SU-DHL-6 (cell line): Measurements from ENCODE around the gene ATP5F1E.

ENCODE experiments used
- H2AFZ ChIP-seq: fragments of 200-600 bp; sonication (generic); 2 replicates; pipeline ENCODE4 v1.6.1; 2014; ENCODE audit warnings: low read depth, mild to moderate bottlenecking, moderate library complexity, mixed read lengths, antibody characterized with exemption, low read length; ENCODE audit not compliant: severe bottlenecking
- H3F3A ChIP-seq: fragments of 200-600 bp; shearing (Covaris generic); 2 replicates; pipeline ENCODE4 v1.6.0; 2016; ENCODE audit warnings: antibody characterized with exemption, mild to moderate bottlenecking; ENCODE audit not compliant: insufficient read depth
- H3K27ac ChIP-seq: fragments of 200-600 bp; sonication (generic); 2 replicates; pipeline ENCODE4 v1.5.1; 2016; ENCODE audit warnings: low read depth, mild to moderate bottlenecking, low read length, moderate library complexity, mixed read lengths
- H3K27me3 ChIP-seq: fragments of 200-600 bp; sonication (generic), shearing (Covaris generic); 2 replicates; pipeline ENCODE4 v1.6.0; 2014; ENCODE audit warnings: mild to moderate bottlenecking, low read length
- H3K36me3 ChIP-seq: fragments of 200-600 bp; sonication (generic); 2 replicates; pipeline ENCODE4 v1.6.1; 2014; ENCODE audit warnings: mild to moderate bottlenecking, low read length, mixed read lengths
- H3K4me2 ChIP-seq: fragments of 300-600, 200-600 bp; shearing (Covaris generic), sonication (generic); 2 replicates; pipeline ENCODE4 v1.6.0; 2014; ENCODE audit warnings: low read length, low read depth, mild to moderate bottlenecking; ENCODE audit not compliant: poor library complexity, severe bottlenecking
- H3K4me3 ChIP-seq: fragments of 200-600 bp; sonication (generic); 2 replicates; pipeline ENCODE4 v1.5.1; 2014; ENCODE audit warnings: antibody characterized with exemption, low read length, mild to moderate bottlenecking, mixed read lengths; ENCODE audit not compliant: insufficient read depth, poor library complexity, severe bottlenecking
- H3K79me2 ChIP-seq: fragments of 200-600 bp; sonication (generic); 2 replicates; pipeline ENCODE4 v1.6.1; 2014; ENCODE audit warnings: mild to moderate bottlenecking, low read length, moderate library complexity; ENCODE audit not compliant: insufficient read depth
- H3K9ac ChIP-seq: fragments of 200-600 bp; sonication (generic); 2 replicates; pipeline ENCODE4 v1.7.0; 2014; ENCODE audit warnings: mild to moderate bottlenecking, low read length
- H3K9me2 ChIP-seq: fragments of 200-600 bp; sonication (generic); replicated peaks from 2 replicates; pipeline ENCODE4 v1.6.1; 2014; ENCODE audit warnings: low read length; ENCODE audit not compliant: insufficient read depth
- H3K9me3 ChIP-seq: fragments of 200-600 bp; sonication (generic); 2 replicates; pipeline ENCODE4 v1.6.1; 2014; ENCODE audit warnings: low read length, mixed read lengths; ENCODE audit not compliant: insufficient read depth
- H4K20me1 ChIP-seq: fragments of 200-600 bp; sonication (generic); 2 replicates; pipeline ENCODE4 v1.6.1; 2014; ENCODE audit warnings: low read depth, mild to moderate bottlenecking, antibody characterized with exemption, low read length, moderate library complexity, mixed read lengths
- EZH2phosphoT487 ChIP-seq: fragments of 200-600 bp; sonication (generic), shearing (Covaris generic); conservative IDR thresholded peaks from 2 replicates; pipeline ENCODE4 v1.6.1; 2018; ENCODE audit warnings: mild to moderate bottlenecking, antibody characterized with exemption, low read length, moderate library complexity, mixed read lengths
- TF ChIP-seq, protein P1 (sequence below): fragments of 200-600 bp; sonication (generic); IDR thresholded peaks from one replicate; pipeline ENCODE4 v1.5.1; 2017; ENCODE audit warnings: antibody characterized with exemption, mild to moderate bottlenecking, low read length, moderate library complexity; ENCODE audit not compliant: insufficient read depth, poor library complexity, severe bottlenecking

The ATP5F1E gene

DNA sequence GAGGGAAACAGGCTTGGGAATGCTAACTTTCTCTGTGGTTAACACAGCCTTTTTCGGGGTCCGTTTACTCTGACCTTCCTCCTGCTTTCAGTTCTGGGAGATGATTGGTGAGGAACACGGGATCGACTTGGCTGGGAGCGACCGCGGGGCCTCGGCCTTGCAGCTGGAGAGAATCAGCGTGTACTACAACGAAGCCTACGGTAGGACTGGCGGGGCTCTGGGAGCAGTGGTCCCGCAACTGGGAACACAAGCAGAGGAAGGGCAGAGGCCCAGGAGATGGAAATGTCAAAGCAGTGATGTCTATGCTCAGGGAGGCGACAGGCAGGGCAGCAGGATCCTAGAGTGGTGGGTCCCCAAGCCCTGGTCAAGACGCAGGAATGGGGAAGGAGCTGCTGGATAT, 9.4 kb downstream of the ATP5F1E start:
- TF ChIP-seq, protein P1, sequence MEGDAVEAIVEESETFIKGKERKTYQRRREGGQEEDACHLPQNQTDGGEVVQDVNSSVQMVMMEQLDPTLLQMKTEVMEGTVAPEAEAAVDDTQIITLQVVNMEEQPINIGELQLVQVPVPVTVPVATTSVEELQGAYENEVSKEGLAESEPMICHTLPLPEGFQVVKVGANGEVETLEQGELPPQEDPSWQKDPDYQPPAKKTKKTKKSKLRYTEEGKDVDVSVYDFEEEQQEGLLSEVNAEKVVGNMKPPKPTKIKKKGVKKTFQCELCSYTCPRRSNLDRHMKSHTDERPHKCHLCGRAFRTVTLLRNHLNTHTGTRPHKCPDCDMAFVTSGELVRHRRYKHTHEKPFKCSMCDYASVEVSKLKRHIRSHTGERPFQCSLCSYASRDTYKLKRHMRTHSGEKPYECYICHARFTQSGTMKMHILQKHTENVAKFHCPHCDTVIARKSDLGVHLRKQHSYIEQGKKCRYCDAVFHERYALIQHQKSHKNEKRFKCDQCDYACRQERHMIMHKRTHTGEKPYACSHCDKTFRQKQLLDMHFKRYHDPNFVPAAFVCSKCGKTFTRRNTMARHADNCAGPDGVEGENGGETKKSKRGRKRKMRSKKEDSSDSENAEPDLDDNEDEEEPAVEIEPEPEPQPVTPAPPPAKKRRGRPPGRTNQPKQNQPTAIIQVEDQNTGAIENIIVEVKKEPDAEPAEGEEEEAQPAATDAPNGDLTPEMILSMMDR: no peak
- TF ChIP-seq EZH2phosphoT487: no peak
- H3K36me3 ChIP-seq: peaks cover 20% of the 10 kb centered on the region; the same call in 1 of the 2 replicates

DNA sequence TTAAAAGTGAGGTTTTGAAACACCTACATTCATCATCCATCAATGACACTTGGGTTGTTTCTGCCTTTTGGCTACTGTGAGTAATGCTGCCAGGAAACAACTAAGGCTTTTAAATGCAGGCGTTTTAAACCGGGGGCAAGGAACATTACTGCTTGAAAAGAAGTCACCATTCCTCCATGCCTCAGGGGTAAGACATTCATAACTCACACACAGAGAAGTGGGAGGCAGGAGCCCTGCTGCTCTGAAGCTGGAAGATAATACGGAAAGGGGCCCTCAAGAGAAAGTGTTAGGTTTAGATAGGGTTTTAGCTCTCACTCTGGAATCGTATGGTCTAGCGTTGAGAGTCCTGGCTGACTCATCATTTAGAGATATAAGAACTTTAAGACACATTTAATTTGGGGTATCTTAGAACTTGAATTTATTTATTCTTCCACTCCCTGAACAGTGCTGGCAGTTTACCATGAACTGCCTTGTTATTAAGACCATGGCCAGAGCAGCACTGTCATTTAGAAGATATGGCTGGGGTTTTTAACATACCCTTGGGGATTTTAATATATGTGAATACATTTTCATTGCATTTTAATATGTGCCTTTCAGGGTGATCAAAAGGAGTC, 11.1 kb downstream of the ATP5F1E start:
- Histone ChIP-seq H3K27ac (no peak overlapping the region), H3K4me3 (no peak overlapping the region), H4K20me1 (0 out of 2 replicates have a peak, but pooled peaks cover 4% of the 10 kb centered on the region), H3F3A (peaks cover 11% of the 10 kb centered on the region), H2AFZ (no peak overlapping the region), H3K79me2 (peaks cover 9% of the 10 kb centered on the region; the same call in 1 of the 2 replicates), H3K4me2 (no peak overlapping the region), H3K9me3 (no peaks in the 10 kb centered on the region), H3K9me2 (no peaks in the 10 kb centered on the region), H3K27me3 (no peaks in the 10 kb centered on the region), H3K36me3 (peaks cover 8% of the 10 kb centered on the region; the same call in 1 of the 2 replicates), H3K9ac (no peak overlapping the region)
- TF ChIP-seq, protein P1: no peak
- TF ChIP-seq EZH2phosphoT487: no peak

More for the DNA sequence above, 9.4 kb downstream of the ATP5F1E start:
- H2AFZ ChIP-seq: no peak overlapping the region
- H3K27ac ChIP-seq: no peak overlapping the region
- H3K9me3 ChIP-seq: no peaks in the 10 kb centered on the region
- H4K20me1 ChIP-seq: peaks cover 11% of the 10 kb centered on the region
- no peak overlapping the region for H3K4me2 ChIP-seq
- H3K27me3 ChIP-seq: no peaks in the 10 kb centered on the region
- H3K9me2 ChIP-seq: no peaks in the 10 kb centered on the region
- peaks cover 26% of the 10 kb centered on the region for H3K79me2 ChIP-seq
- H3K4me3 ChIP-seq: no peak overlapping the region
- H3F3A ChIP-seq: peaks cover 18% of the 10 kb centered on the region
- H3K9ac ChIP-seq: no peak overlapping the region

DNA sequence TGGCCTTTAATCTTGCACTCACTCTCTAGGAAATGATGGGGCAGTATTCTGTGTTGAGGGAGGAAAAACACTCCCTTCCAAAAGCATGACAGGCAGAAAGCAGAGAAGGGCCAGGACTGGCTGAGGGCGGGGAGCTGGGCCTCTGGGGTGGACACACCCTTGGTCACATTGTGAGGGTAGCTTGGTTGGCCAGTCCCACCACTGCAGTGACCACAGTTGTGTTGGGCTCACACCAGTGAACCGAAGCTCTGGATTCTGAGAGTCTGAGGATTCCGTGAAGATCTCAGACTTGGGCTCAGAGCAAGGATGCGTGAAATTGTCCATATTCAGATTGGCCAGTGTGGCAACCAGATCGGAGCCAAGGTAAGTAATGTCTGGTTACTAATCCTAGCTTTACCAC, 12.9 kb downstream of the ATP5F1E start, which contains the start of gene TUBB1:
TUBB1 (plus strand) TSS at position 213 of the 400 bp plus-strand sequence; CDS start at position 307, 94 bp downstream.
- Histone ChIP-seq H3K4me3 (no peak within 1 kb of the TSS), H3K9me3 (no peaks in the 10 kb centered on the region), H3K36me3 (no peaks in the 10 kb centered on the region), H3K79me2 (no peaks in the 10 kb centered on the region), H3K9me2 (no peaks in the 10 kb centered on the region), H2AFZ (no peak within 1 kb of the TSS), H3K27me3 (no peaks in the 10 kb centered on the region), H3K4me2 (no peak within 1 kb of the TSS), H4K20me1 (no peaks in the 10 kb centered on the region), H3F3A (peaks cover 11% of the 10 kb centered on the region), H3K9ac (no peak within 1 kb of the TSS), H3K27ac (no peak within 1 kb of the TSS)
- TF ChIP-seq EZH2phosphoT487: no peak
- TF ChIP-seq, protein P1: no peak
